H9 (cell line): ENCODE results near the gene ZNF469. TPM values are rescaled to one million over a fixed set of nuclear protein-coding genes. Genes with fewer than 3 reads are reported as not detected.

Source experiments
- DNase-seq: peaks from one replicate; pipeline ENCODE4 v3.0.0-alpha.2; 2017
- H2AFZ ChIP-seq: one replicate; pipeline ENCODE4 v1.6.1; 2013; ENCODE audit warnings: mild to moderate bottlenecking, low read length, control low read depth, moderate library complexity
- H2AK5ac ChIP-seq: 2 replicates; pipeline ENCODE4 v1.6.1; 2013; ENCODE audit warnings: low read length, control low read depth, mixed read lengths; ENCODE audit not compliant: insufficient read length
- H2BK120ac ChIP-seq: one replicate; pipeline ENCODE4 v1.6.1; 2013; ENCODE audit warnings: low read depth, mild to moderate bottlenecking, low read length, control low read depth, inconsistent platforms; ENCODE audit not compliant: poor library complexity, severe bottlenecking
- H2BK12ac ChIP-seq: 2 replicates; pipeline ENCODE4 v1.6.1; 2013; ENCODE audit warnings: low read length, control low read depth, mixed read lengths, low read depth; ENCODE audit not compliant: insufficient read length
- H2BK15ac ChIP-seq: 2 replicates; pipeline ENCODE4 v1.6.1; 2013; ENCODE audit warnings: low read depth, low read length, control low read depth
- H2BK20ac ChIP-seq: one replicate; pipeline ENCODE4 v1.6.1; 2013; ENCODE audit warnings: low read depth, mild to moderate bottlenecking, low read length, control low read depth, inconsistent platforms; ENCODE audit not compliant: poor library complexity, severe bottlenecking
- H2BK5ac ChIP-seq: 2 replicates; pipeline ENCODE4 v1.6.1; 2013; ENCODE audit warnings: low read length, control low read depth, mixed read lengths; ENCODE audit not compliant: insufficient read length
- H3K14ac ChIP-seq: 2 replicates; pipeline ENCODE4 v1.6.1; 2013; ENCODE audit warnings: low read length, control low read depth; ENCODE audit not compliant: insufficient read depth
- H3K18ac ChIP-seq: 2 replicates; pipeline ENCODE4 v1.6.1; 2013; ENCODE audit warnings: low read depth, mild to moderate bottlenecking, mixed read lengths, low read length, control low read depth; ENCODE audit not compliant: insufficient read length
- H3K23ac ChIP-seq: 2 replicates; pipeline ENCODE4 v1.6.1; 2013; ENCODE audit warnings: low read length, control low read depth, mixed read lengths, low read depth; ENCODE audit not compliant: insufficient read length
- H3K23me2 ChIP-seq: 2 replicates; pipeline ENCODE4 v1.6.1; 2013; ENCODE audit warnings: low read depth, mild to moderate bottlenecking, mixed read lengths, low read length, control low read depth; ENCODE audit not compliant: insufficient read length, poor library complexity, severe bottlenecking
- H3K27ac ChIP-seq: 2 replicates; pipeline ENCODE4 v1.5.1; 2013; ENCODE audit warnings: low read length, control low read depth, mixed read lengths, low read depth; ENCODE audit not compliant: insufficient read length
- H3K27me3 ChIP-seq: 2 replicates; pipeline ENCODE4 v1.6.1; 2013; ENCODE audit warnings: low read length, control low read depth, inconsistent platforms; ENCODE audit not compliant: insufficient read depth
- H3K4ac ChIP-seq: 2 replicates; pipeline ENCODE4 v1.6.1; 2013; ENCODE audit warnings: low read depth, mild to moderate bottlenecking, control low read depth, inconsistent platforms, low read length, moderate library complexity
- H3K4me1 ChIP-seq: 2 replicates; pipeline ENCODE4 v1.6.1; 2013; ENCODE audit warnings: low read length, control low read depth, inconsistent platforms; ENCODE audit not compliant: insufficient read depth
- H3K4me2 ChIP-seq: 2 replicates; pipeline ENCODE4 v1.6.1; 2013; ENCODE audit warnings: low read length, control low read depth, mixed read lengths; ENCODE audit not compliant: insufficient read length, insufficient read depth
- H3K56ac ChIP-seq: 2 replicates; pipeline ENCODE4 v1.6.1; 2013; ENCODE audit warnings: low read depth, mild to moderate bottlenecking, mixed read lengths, low read length, control low read depth; ENCODE audit not compliant: insufficient read length
- H3K79me1 ChIP-seq: 2 replicates; pipeline ENCODE4 v1.6.1; 2013; ENCODE audit warnings: low read depth, mild to moderate bottlenecking, moderate library complexity, low read length, control low read depth, inconsistent platforms; ENCODE audit not compliant: insufficient read depth, poor library complexity, severe bottlenecking
- H3K79me2 ChIP-seq: 2 replicates; pipeline ENCODE4 v1.6.1; 2013; ENCODE audit warnings: low read length, control low read depth, inconsistent platforms; ENCODE audit not compliant: insufficient read depth
- H3K9ac ChIP-seq: 2 replicates; pipeline ENCODE4 v1.6.1; 2013; ENCODE audit warnings: low read length, control low read depth, mixed read lengths; ENCODE audit not compliant: insufficient read length; ENCODE audit errors: extremely low read depth
- H3K9me3 ChIP-seq: one replicate; pipeline ENCODE4 v1.6.1; 2013; ENCODE audit warnings: low read depth, low read length, inconsistent platforms; ENCODE audit not compliant: control insufficient read depth
- H3T11ph ChIP-seq: one replicate; pipeline ENCODE4 v1.6.1; 2013; ENCODE audit warnings: mild to moderate bottlenecking, low read length, control low read depth, inconsistent platforms
- H4K20me1 ChIP-seq: one replicate; pipeline ENCODE4 v1.6.1; 2013; ENCODE audit not compliant: control insufficient read depth, insufficient read length, insufficient read depth
- H4K5ac ChIP-seq: 2 replicates; pipeline ENCODE4 v1.6.1; 2013; ENCODE audit warnings: low read depth, mild to moderate bottlenecking, mixed read lengths, low read length, control low read depth; ENCODE audit not compliant: insufficient read length
- H4K8ac ChIP-seq: replicated peaks from 2 replicates; pipeline ENCODE4 v1.6.1; 2013; ENCODE audit warnings: low read length, control low read depth, mixed read lengths, low read depth; ENCODE audit not compliant: insufficient read length
- H4K91ac ChIP-seq: 2 replicates; pipeline ENCODE4 v1.6.1; 2013; ENCODE audit warnings: low read depth, mild to moderate bottlenecking, moderate library complexity, mixed read lengths, low read length, control low read depth; ENCODE audit not compliant: insufficient read length
- H3K27ac Mint-ChIP-seq, 3 experiments: 2 replicates in 2 of 3; 3 replicates in 1 of 3; pipeline ENCODE4 v1.8.0; 2020 to 2021; ENCODE audit warnings: mixed read lengths in 3 of 3, mild to moderate bottlenecking in 1 of 3, moderate library complexity in 1 of 3
- H3K27me3 Mint-ChIP-seq: 2 replicates; pipeline ENCODE4 v1.8.0; 2021; ENCODE audit warnings: low read depth, mild to moderate bottlenecking, moderate library complexity, mixed read lengths
- H3K36me3 Mint-ChIP-seq, 3 experiments: 2 replicates in 2 of 3; 3 replicates in 1 of 3; pipeline ENCODE4 v1.8.0; 2020 to 2021; ENCODE audit warnings: low read depth in 3 of 3, mixed read lengths in 3 of 3; ENCODE audit not compliant: insufficient read depth in 1 of 3
- H3K4me1 Mint-ChIP-seq, 2 experiments: 2 replicates each; pipeline ENCODE4 v1.8.0; 2020; ENCODE audit warnings: mixed read lengths in 2 of 2
- H3K4me3 Mint-ChIP-seq, 2 experiments: 2 replicates in 1 of 2; 3 replicates in 1 of 2; pipeline ENCODE4 v1.8.0; 2020 to 2021; ENCODE audit warnings: mild to moderate bottlenecking in 2 of 2, mixed read lengths in 2 of 2, moderate library complexity in 1 of 2
- H3K9me3 Mint-ChIP-seq, 2 experiments: 2 replicates in 1 of 2; 3 replicates in 1 of 2; pipeline ENCODE4 v1.8.0; 2020; ENCODE audit warnings: mild to moderate bottlenecking in 2 of 2, mixed read lengths in 2 of 2, moderate library complexity in 1 of 2
- CTCF ChIP-seq: fragments of 200-600 bp; sonication (generic); conservative IDR thresholded peaks from 3 replicates; pipeline ENCODE4 v1.8.0; 2021; ENCODE audit warnings: antibody characterized with exemption, mild to moderate bottlenecking
- whole genome bisulfite sequencing: extraction: QIAGEN DNeasy Blood & Tissue Kit; methylation state at CpG from one replicate; pipeline ENCODE4 v1.1.7; 2013; ENCODE audit warnings: missing lambda C conversion rate, low lambda C conversion rate, mixed read lengths; ENCODE audit not compliant: insufficient read length; ENCODE audit errors: extremely low coverage; 5-methylcytosine and 5-hydroxymethylcytosine counted together
- total RNA-seq: library from RNA; stranded (reverse); gene quantifications from 2 replicates; pipeline ENCODE4 v1.2.1, GENCODE V29; 2021

Gene ZNF469
- total RNA-seq, 1 experiment from 2014 or later = 4.4 TPM

DNA sequence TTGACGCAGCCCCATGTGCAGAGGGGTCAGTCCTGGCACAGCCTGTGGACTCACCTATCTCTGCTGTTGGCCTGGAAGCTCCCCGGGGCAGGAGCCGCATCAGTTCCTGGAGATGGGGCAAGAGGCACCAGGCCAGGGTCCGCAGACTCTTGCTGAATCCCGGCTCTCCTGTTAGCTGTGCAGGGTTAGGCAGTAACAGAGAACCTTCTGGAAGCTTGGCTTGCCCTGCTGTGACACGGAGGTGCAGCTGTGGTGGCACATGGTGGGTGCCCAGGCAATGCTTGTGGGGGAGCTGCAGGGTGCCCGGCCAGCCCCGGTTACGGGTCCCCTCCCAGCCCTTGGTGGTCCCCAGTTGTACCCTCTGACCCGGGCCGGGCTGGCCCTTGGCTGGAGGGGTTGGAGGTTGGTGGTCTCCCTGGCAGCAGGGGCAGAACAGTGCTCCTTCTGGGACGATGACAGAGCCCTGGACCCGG, 26.0 kb upstream of the ZNF469 start:
- H3K4me1 ChIP-seq = no peaks in the 10 kb centered on the region
- peaks cover 15 to 23% of the 10 kb centered on the region in 2 experiments for H3K9me3 Mint-ChIP-seq

More for the DNA sequence above, 26.0 kb upstream of the ZNF469 start:
- H3K9me3 ChIP-seq = no peaks in the 10 kb centered on the region
- H3K27ac ChIP-seq = no peak overlapping the region
- H2BK20ac ChIP-seq = no peak overlapping the region
- no peaks in the 10 kb centered on the region for H3K23me2 ChIP-seq
- no peak overlapping the region for H3K9ac ChIP-seq
- no peak overlapping the region for H3K4me2 ChIP-seq
- no peak for DNase-seq
- no CpG with 5 or more reads among the region's 13 CpGs for WGBS
- no peak overlapping the region for H3K4ac ChIP-seq
- no peak overlapping the region for H3K18ac ChIP-seq
- peaks cover 7% of the 10 kb centered on the region for H3K27me3 Mint-ChIP-seq
- H2BK5ac ChIP-seq = no peak overlapping the region
- no peak overlapping the region for H2AFZ ChIP-seq
- no peak overlapping the region for H3T11ph ChIP-seq
- H3K36me3 Mint-ChIP-seq = peaks cover 0 to 6% (median 4%) of the 10 kb centered on the region in 3 experiments; a peak in 4 of 7 replicates
- no peak for TF ChIP-seq CTCF
- H2BK15ac ChIP-seq = no peak overlapping the region
- no peaks in the 10 kb centered on the region for H3K79me2 ChIP-seq
- no peak overlapping the region for H3K4me3 Mint-ChIP-seq
- H3K23ac ChIP-seq = no peak overlapping the region
- no peak overlapping the region for H2BK120ac ChIP-seq
- H3K4me1 Mint-ChIP-seq = peaks cover 10 to 16% of the 10 kb centered on the region in 2 experiments
- H3K27ac Mint-ChIP-seq = no peak overlapping the region
- no peak overlapping the region for H3K56ac ChIP-seq
- H2AK5ac ChIP-seq = no peak overlapping the region
- H4K8ac ChIP-seq = no peak overlapping the region
- H4K91ac ChIP-seq = no peak overlapping the region
- no peaks in the 10 kb centered on the region for H4K20me1 ChIP-seq
- H2BK12ac ChIP-seq = no peak overlapping the region
- no peak overlapping the region for H4K5ac ChIP-seq
- H3K14ac ChIP-seq = no peak overlapping the region
- H3K27me3 ChIP-seq = no peaks in the 10 kb centered on the region
- H3K79me1 ChIP-seq = no peaks in the 10 kb centered on the region
